K562 (cell line): ENCODE results near the gene ABLIM2. TPM values are rescaled to one million over a fixed set of nuclear protein-coding genes. Genes with fewer than 3 reads are reported as not detected.

ENCODE experiments used
- ATAC-seq: fragments of 200-7000 bp; cut with Tn5 transposase; 3 replicates; pipeline ENCODE4 v1.9.1; 2020; ENCODE audit warnings: moderate library complexity
- BruUV-seq: library from RNA; stranded (reverse); fragments of 400-500 nt; replicated peaks from 2 replicates; lab custom pipeline; 2021; lab: Mats Ljungman, UMichigan
- CTCF ChIA-PET: fragments of 300-600 bp; formaldehyde crosslinking; extraction: SDS; loops from one replicate; lab custom pipeline; 2021; ENCODE audit warnings: low intra/inter-chr PET ratio; lab: Yijun Ruan, JAX
- POLR2A ChIA-PET: fragments of 300-600, 350-650 bp; sonication (Branson Sonifier 250); formaldehyde crosslinking; extraction: SDS; loops from one replicate; lab custom pipeline; 2021; ENCODE audit warnings: antibody characterized with exemption, inconsistent platforms; lab: Yijun Ruan, JAX
- DNase-seq, 4 experiments: peaks; one replicate each; pipeline versions ENCODE4 v3.0.0 to v3.0.0-alpha.2; 2011 to 2018; ENCODE audit warnings: low spot score in 3 of 4, mixed read lengths in 3 of 4; ENCODE audit errors: extremely low read depth in 1 of 4
- FAIRE-seq: peaks from 2 replicates; lab custom pipeline; 2011; peaks lifted over from hg19 to GRCh38; lab: Jason Lieb, UNC
- H2AFZ ChIP-seq: 2 replicates; pipeline ENCODE4 v1.6.0; 2011; ENCODE audit warnings: low read depth, low read length, control low read depth, inconsistent platforms
- H3K27ac ChIP-seq: fragments of 200-600 bp; 3 replicates; pipeline ENCODE4 v1.8.0; 2011; ENCODE audit warnings: low read depth, mild to moderate bottlenecking, control low read depth, inconsistent platforms, low read length, moderate library complexity, mixed read lengths; ENCODE audit errors: extremely low read depth
- H3K27me3 ChIP-seq, 2 experiments: fragments of 300-600 bp in 1 of 2; 2 replicates in 1 of 2; 3 replicates in 1 of 2; pipeline versions ENCODE4 v1.6.0 to v1.8.0; 2011; ENCODE audit warnings: inconsistent platforms in 2 of 2, low read length in 2 of 2, mild to moderate bottlenecking in 1 of 2, mixed read lengths in 1 of 2, moderate library complexity in 1 of 2; ENCODE audit not compliant: control insufficient read depth in 2 of 2, insufficient read depth in 2 of 2
- H3K36me3 ChIP-seq: fragments of 300-600 bp; 3 replicates; pipeline ENCODE4 v1.8.0; 2011; ENCODE audit warnings: mild to moderate bottlenecking, low read length, inconsistent platforms; ENCODE audit not compliant: control insufficient read depth, insufficient read depth
- H3K4me1 ChIP-seq, 2 experiments: fragments of 200-600 bp in 1 of 2; replicated peaks in 1 of 2; 2 replicates in 1 of 2; 3 replicates in 1 of 2; pipeline versions ENCODE4 v1.5.1 to v1.8.0; 2011; ENCODE audit warnings: inconsistent platforms in 2 of 2, low read length in 2 of 2, mild to moderate bottlenecking in 1 of 2, mixed read lengths in 1 of 2, moderate library complexity in 1 of 2; ENCODE audit not compliant: control insufficient read depth in 2 of 2, insufficient read depth in 2 of 2
- H3K4me2 ChIP-seq: 2 replicates; pipeline ENCODE4 v1.6.1; 2011; ENCODE audit warnings: low read length, control low read depth, inconsistent platforms, mixed read lengths; ENCODE audit not compliant: insufficient read depth
- H3K4me3 ChIP-seq: fragments of 200-600 bp; sonication (generic), shearing (Covaris generic); 2 replicates; pipeline ENCODE4 v1.5.1; 2016; ENCODE audit warnings: control low read depth, inconsistent platforms
- H3K79me2 ChIP-seq: fragments of 200-600 bp; 3 replicates; pipeline ENCODE4 v1.8.0; 2011; ENCODE audit warnings: low read length, inconsistent platforms; ENCODE audit not compliant: control insufficient read depth, insufficient read depth
- H3K9ac ChIP-seq, 2 experiments: 2 replicates each; pipeline versions ENCODE4 v1.6.0 to v1.6.1; 2011; ENCODE audit warnings: low read depth in 2 of 2, low read length in 2 of 2, control low read depth in 1 of 2, inconsistent platforms in 1 of 2, mild to moderate bottlenecking in 1 of 2, mixed read lengths in 1 of 2; ENCODE audit not compliant: insufficient read depth in 1 of 2
- H3K9me1 ChIP-seq: one replicate; pipeline ENCODE4 v1.6.0; 2011; ENCODE audit warnings: inconsistent platforms, mild to moderate bottlenecking, low read length, moderate library complexity; ENCODE audit not compliant: control insufficient read depth, insufficient read depth
- H3K9me3 ChIP-seq: replicated peaks from 2 replicates; pipeline ENCODE4 v1.5.1; 2011; ENCODE audit warnings: low read depth, low read length, inconsistent platforms; ENCODE audit not compliant: control insufficient read depth, insufficient read depth
- H4K20me1 ChIP-seq: replicated peaks from 2 replicates; pipeline ENCODE4 v1.6.1; 2011; ENCODE audit warnings: low read length, inconsistent platforms, mixed read lengths; ENCODE audit not compliant: control insufficient read depth, insufficient read depth
- BHLHE40 ChIP-seq: IDR thresholded peaks from 2 replicates; pipeline ENCODE4 v1.6.1; 2011; ENCODE audit warnings: low read length, improper control_type of control experiment
- BRCA1 ChIP-seq, 2 experiments: fragments of 450-650 bp in 1 of 2; sonication (generic) in 1 of 2; formaldehyde crosslinking in 1 of 2; IDR thresholded peaks; 2 replicates each; pipeline versions ENCODE4 v1.5.0 to v1.6.1; 2017 to 2020; ENCODE audit warnings: mild to moderate bottlenecking in 1 of 2, missing genetic modification reagents in 1 of 2
- FOXJ3 ChIP-seq: sonication (generic); formaldehyde crosslinking; IDR thresholded peaks from 2 replicates; pipeline ENCODE4 v1.4.0; 2020; ENCODE audit warnings: mild to moderate bottlenecking, missing genetic modification reagents
- FOXK2 ChIP-seq, 2 experiments: fragments of 450-650 bp; IDR thresholded peaks in 1 of 2; conservative IDR thresholded peaks in 1 of 2; 2 replicates each; pipeline ENCODE4 v1.6.1; 2016; ENCODE audit warnings: low read depth in 2 of 2, mild to moderate bottlenecking in 1 of 2
- KDM5B ChIP-seq: fragments of 200-600 bp; sonication (generic); IDR thresholded peaks from 2 replicates; pipeline ENCODE4 v1.6.1; 2012; ENCODE audit warnings: low read depth, mild to moderate bottlenecking, moderate library complexity, low read length, control low read depth, inconsistent platforms; ENCODE audit not compliant: insufficient replicate concordance
- NCOA2 ChIP-seq, 2 experiments: fragments of 450-650 bp; IDR thresholded peaks; 2 replicates each; pipeline ENCODE4 v1.6.1; 2018; ENCODE audit warnings: mild to moderate bottlenecking in 2 of 2, moderate library complexity in 1 of 2; ENCODE audit not compliant: partially characterized antibody in 2 of 2
- NFE2 ChIP-seq: IDR thresholded peaks from 2 replicates; pipeline ENCODE4 v1.6.1; 2014; ENCODE audit warnings: antibody characterized with exemption, low read depth
- PTRF ChIP-seq: fragments of 450-650 bp; IDR thresholded peaks from 2 replicates; pipeline ENCODE4 v1.6.1; 2016; ENCODE audit warnings: mild to moderate bottlenecking, missing genetic modification characterization, missing compliant biosample characterization
- RB1 ChIP-seq: fragments of 450-650 bp; IDR thresholded peaks from 2 replicates; pipeline ENCODE4 v1.6.1; 2017; ENCODE audit warnings: low read depth, mild to moderate bottlenecking
- SREBF2 ChIP-seq: sonication (generic); formaldehyde crosslinking; IDR thresholded peaks from 2 replicates; pipeline ENCODE4 v1.4.0; 2020; ENCODE audit warnings: mild to moderate bottlenecking, missing genetic modification reagents
- XRCC4 ChIP-seq: IDR thresholded peaks from one replicate; pipeline ENCODE4 v1.6.1; 2011; ENCODE audit not compliant: insufficient read depth, insufficient read length; ENCODE audit errors: extremely low read depth
- ZNF347 ChIP-seq: fragments of 450-650 bp; formaldehyde crosslinking; IDR thresholded peaks from 2 replicates; pipeline ENCODE4 v1.4.0; 2020; ENCODE audit warnings: low read depth, mild to moderate bottlenecking, moderate library complexity
- WGBS: fragments of 100-300 bp; shearing (Covaris generic); methylation state at CpG from one replicate; pipeline ENCODE4 v1.1.6; 2016; ENCODE audit warnings: low coverage, mixed read lengths; ENCODE audit not compliant: insufficient coverage; ENCODE audit errors: missing lambda C conversion rate; 5-methylcytosine and 5-hydroxymethylcytosine counted together
- in situ Hi-C: fragments of 300-500 bp; cut with MboI; formaldehyde crosslinking; loops from 4 replicates; pipeline ENCODE4 v1.15.0; 2018; ENCODE audit warnings: inconsistent platforms, mixed read lengths
- intact Hi-C: fragments of 100-400 bp; cut with micrococcal nuclease; formaldehyde crosslinking; loops from 2 replicates; pipeline ENCODE4 v1.14.2; 2022
- polyA plus RNA-seq, 8 experiments: library from polyadenylated mRNA; depleted of rRNA in 4 of 8; stranded (reverse) in 5 of 8; unstranded in 3 of 8; fragments of >200 nt; fragmentation: Nextera tagmentation in 2 of 8; fragmentation: Illumina TruSeq in 1 of 8; extraction: Ambion mirVana in 2 of 8; extraction: Trizol in 1 of 8; gene quantifications; 2 replicates each; pipeline versions ENCODE4 v1.2.1 to v1.2.3, GENCODE V29; 2011 to 2014; ENCODE audit warnings: inconsistent platforms in 1 of 8, missing spikeins in 1 of 8
- total RNA-seq, 7 experiments: library from RNA; depleted of rRNA in 6 of 7; stranded (reverse); fragments of >200 nt in 6 of 7; fragmentation: Illumina TruSeq in 2 of 7; extraction: Trizol in 2 of 7; gene quantifications; 2 replicates each; pipeline versions ENCODE4 v1.2.1 to v1.2.3, GENCODE V29; 2011 to 2021; ENCODE audit warnings: low replicate concordance in 1 of 7
- TF ChIP-seq, protein P1 (sequence below): fragments of 250-450 bp; sonication (Bioruptor Pico); IDR thresholded peaks from 2 replicates; pipeline ENCODE4 v1.9.0; 2021; ENCODE audit warnings: mild to moderate bottlenecking, inconsistent platforms
- TF ChIP-seq, protein P2 (sequence below): fragments of 250-450 bp; sonication (Bioruptor Pico); IDR thresholded peaks from 2 replicates; pipeline ENCODE4 v1.4.0; 2020; ENCODE audit warnings: borderline replicate concordance
- TF ChIP-seq, protein P3 (sequence below), 2 experiments: fragments of 450-650 bp in 1 of 2; sonication (generic) in 1 of 2; formaldehyde crosslinking in 1 of 2; IDR thresholded peaks in 1 of 2; conservative IDR thresholded peaks in 1 of 2; 2 replicates each; pipeline versions ENCODE4 v1.6.1 to v1.8.1; 2016 to 2023; ENCODE audit warnings: mild to moderate bottlenecking in 2 of 2, moderate library complexity in 2 of 2, inconsistent platforms in 1 of 2, missing genetic modification reagents in 1 of 2

ABLIM2 gene
- total and polyA plus RNA-seq, 9 of the 15 experiments (the other 6 are each of a cell fraction or from before 2014, with no cell fraction given): not detected

- TF ChIP-seq BRCA1 (IDR thresholded peaks at IDR 0.05) (no peak), BRCA1 (CRISPR knock-in tag; IDR thresholded peaks at IDR 0.05) (no peak), RB1 (no peak), NFE2 (no peak), KDM5B (no peak), PTRF (tag) (no peak)
- TF ChIP-seq, protein P1, sequence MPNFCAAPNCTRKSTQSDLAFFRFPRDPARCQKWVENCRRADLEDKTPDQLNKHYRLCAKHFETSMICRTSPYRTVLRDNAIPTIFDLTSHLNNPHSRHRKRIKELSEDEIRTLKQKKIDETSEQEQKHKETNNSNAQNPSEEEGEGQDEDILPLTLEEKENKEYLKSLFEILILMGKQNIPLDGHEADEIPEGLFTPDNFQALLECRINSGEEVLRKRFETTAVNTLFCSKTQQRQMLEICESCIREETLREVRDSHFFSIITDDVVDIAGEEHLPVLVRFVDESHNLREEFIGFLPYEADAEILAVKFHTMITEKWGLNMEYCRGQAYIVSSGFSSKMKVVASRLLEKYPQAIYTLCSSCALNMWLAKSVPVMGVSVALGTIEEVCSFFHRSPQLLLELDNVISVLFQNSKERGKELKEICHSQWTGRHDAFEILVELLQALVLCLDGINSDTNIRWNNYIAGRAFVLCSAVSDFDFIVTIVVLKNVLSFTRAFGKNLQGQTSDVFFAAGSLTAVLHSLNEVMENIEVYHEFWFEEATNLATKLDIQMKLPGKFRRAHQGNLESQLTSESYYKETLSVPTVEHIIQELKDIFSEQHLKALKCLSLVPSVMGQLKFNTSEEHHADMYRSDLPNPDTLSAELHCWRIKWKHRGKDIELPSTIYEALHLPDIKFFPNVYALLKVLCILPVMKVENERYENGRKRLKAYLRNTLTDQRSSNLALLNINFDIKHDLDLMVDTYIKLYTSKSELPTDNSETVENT (CRISPR knock-in tag): no peak
Observed at GRCh38 chr4:8201321-8201781, 42.7 kb upstream of the ABLIM2 start (continued).

DNA sequence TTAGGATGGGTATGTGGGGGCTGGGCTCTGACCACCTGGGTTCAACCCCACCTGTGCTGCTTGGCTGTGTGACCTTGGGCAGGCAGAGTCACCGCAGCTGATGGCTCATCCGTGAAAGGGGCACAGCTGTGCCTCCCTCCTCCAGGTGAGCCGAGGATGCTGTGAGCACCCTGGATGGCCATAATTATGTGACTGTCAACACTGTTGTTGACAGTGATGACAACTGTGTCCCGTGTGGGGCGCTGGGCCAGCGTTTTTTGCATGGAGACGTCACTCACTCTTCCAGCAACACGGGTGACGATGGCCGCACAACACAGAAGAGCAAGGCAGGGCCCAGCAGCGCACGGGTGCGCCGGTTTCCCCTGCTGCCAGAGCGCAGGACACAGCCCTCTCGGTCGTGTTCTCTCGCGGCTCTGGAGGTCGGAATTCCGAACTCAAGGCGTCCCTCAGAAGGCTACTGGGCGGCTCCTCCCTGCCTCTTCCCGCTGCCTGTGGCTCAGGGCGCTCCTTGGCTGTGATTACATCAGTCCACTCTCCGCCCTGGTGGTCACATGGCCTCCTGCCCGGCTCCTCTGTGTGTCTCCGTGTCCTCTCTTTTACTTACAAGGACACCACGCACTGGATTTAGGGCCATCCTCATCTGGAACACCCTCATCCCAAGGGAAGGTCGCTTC is 41.8 kb upstream of the ABLIM2 start:
- intact Hi-C loops: no loop called here
- Histone ChIP-seq H3K4me2 (peak overlapping the region; percentile 57), H3K9me1 (no peaks in the 10 kb centered on the region), H3K9me3 (no peaks in the 10 kb centered on the region), H4K20me1 (peaks cover 7% of the 10 kb centered on the region; the same call in 1 of the 2 replicates), H3K4me1 (peaks cover 16 to 27% of the 10 kb centered on the region in 2 experiments), H3K27me3 (peaks cover 4 to 52% of the 10 kb centered on the region in 2 experiments; a peak in 3 of 5 replicates), H2AFZ (peak overlapping the region; percentile 19; the same call in 1 of the 2 replicates), H3K36me3 (no peaks in the 10 kb centered on the region), H3K79me2 (no peaks in the 10 kb centered on the region), H3K9ac (peak overlapping the region in 1 of 2 experiments; percentile 72; a peak in 2 of 4 replicates), H3K4me3 (no peak overlapping the region), H3K27ac (no peak overlapping the region)
- ChIA-PET CTCF (no interaction called here), POLR2A (interaction anchor here (0.6 kb wide), 1 partner anchor 513 kb away, joined by 3 read pairs; no protein-coding TSS in a partner anchor)
- ATAC-seq (peak; percentile 76), FAIRE-seq (no peak), DNase-seq (peak; percentile 42 to 51 (median 46))
- 13% methylated on average over 26 of the region's 30 CpGs for WGBS
- BruUV-seq: no TSS peak
- in situ Hi-C loops: no loop called here
- 0 out of 4 replicates have a peak, but pooled peaks have one; percentile 18 to 48 for TF ChIP-seq FOXK2 (conservative IDR thresholded peaks at IDR 0.05 in 1 of 2, IDR thresholded peaks at IDR 0.05 in 1 of 2; ENCODE audit: low read depth in 2 of 2)
- TF ChIP-seq XRCC4: no peak
- no peak for TF ChIP-seq NCOA2 (IDR thresholded peaks at IDR 0.05; ENCODE audit: partially characterized antibody in 2 of 2)
- no peak for TF ChIP-seq FOXJ3 (CRISPR knock-in tag)
- TF ChIP-seq, protein P2, sequence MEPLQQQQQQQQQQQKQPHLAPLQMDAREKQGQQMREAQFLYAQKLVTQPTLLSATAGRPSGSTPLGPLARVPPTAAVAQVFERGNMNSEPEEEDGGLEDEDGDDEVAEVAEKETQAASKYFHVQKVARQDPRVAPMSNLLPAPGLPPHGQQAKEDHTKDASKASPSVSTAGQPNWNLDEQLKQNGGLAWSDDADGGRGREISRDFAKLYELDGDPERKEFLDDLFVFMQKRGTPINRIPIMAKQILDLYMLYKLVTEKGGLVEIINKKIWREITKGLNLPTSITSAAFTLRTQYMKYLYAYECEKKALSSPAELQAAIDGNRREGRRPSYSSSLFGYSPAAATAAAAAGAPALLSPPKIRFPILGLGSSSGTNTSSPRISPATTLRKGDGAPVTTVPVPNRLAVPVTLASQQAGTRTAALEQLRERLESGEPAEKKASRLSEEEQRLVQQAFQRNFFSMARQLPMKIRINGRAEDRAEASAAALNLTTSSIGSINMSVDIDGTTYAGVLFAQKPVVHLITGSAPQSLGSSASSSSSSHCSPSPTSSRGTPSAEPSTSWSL (CRISPR knock-in tag): no peak
- TF ChIP-seq ZNF347 (CRISPR knock-in tag): no peak
- no peak for TF ChIP-seq SREBF2 (CRISPR knock-in tag)
- TF ChIP-seq, protein P3, sequence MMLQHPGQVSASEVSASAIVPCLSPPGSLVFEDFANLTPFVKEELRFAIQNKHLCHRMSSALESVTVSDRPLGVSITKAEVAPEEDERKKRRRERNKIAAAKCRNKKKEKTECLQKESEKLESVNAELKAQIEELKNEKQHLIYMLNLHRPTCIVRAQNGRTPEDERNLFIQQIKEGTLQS (IDR thresholded peaks at IDR 0.05): peak; percentile 70; the same call in 1 of the 2 replicates
- TF ChIP-seq, protein P3 (CRISPR knock-in tag; conservative IDR thresholded peaks at IDR 0.05): no peak
- no peak for TF ChIP-seq BHLHE40
